CD4-positive, alpha-beta memory T cell (primary cell): Measurements from ENCODE around the gene TANGO6. TPM values are rescaled to one million over a fixed set of nuclear protein-coding genes. Genes with fewer than 3 reads are reported as not detected.
"Not testable (repeated sequence)": the region's sequence is repeated elsewhere in the genome, so short reads cannot be mapped to it uniquely, and the experiment has no call there.

Experiments
- CTCF ChIA-PET: fragments of 350-600 bp; sonication (Branson Sonifier 250); formaldehyde crosslinking; loops from one replicate; lab custom pipeline; 2021; ENCODE audit warnings: inconsistent platforms; ENCODE audit not compliant: partially characterized antibody; lab: Charles Lee
- POLR2A ChIA-PET: fragments of 350-600 bp; sonication (Branson Sonifier 250); formaldehyde crosslinking; loops from one replicate; lab custom pipeline; 2021; ENCODE audit not compliant: partially characterized antibody; lab: Charles Lee
- DNase-seq, 5 donors: peaks; one replicate each; pipeline versions ENCODE4 v3.0.0 to v3.0.0-alpha.2; 2020 to 2022; ENCODE audit warnings: mixed read lengths in 1 of 5
- H3K27ac ChIP-seq: one replicate; pipeline ENCODE4 v1.7.0; 2013; ENCODE audit warnings: low read depth, low read length
- H3K27me3 ChIP-seq: 2 replicates; pipeline ENCODE4 v1.7.0; 2013; ENCODE audit warnings: mild to moderate bottlenecking, low read length, moderate library complexity; ENCODE audit not compliant: insufficient read depth
- H3K36me3 ChIP-seq: 2 replicates; pipeline ENCODE4 v1.7.0; 2013; ENCODE audit warnings: mild to moderate bottlenecking, low read length, moderate library complexity; ENCODE audit not compliant: insufficient read depth
- H3K4me1 ChIP-seq: 2 replicates; pipeline ENCODE4 v1.7.0; 2013; ENCODE audit warnings: mild to moderate bottlenecking, low read length, moderate library complexity; ENCODE audit not compliant: insufficient read depth
- H3K4me3 ChIP-seq, 2 donors: one replicate each; pipeline ENCODE4 v1.7.0; 2013; ENCODE audit warnings: low read length in 2 of 2, mild to moderate bottlenecking in 1 of 2
- H3K9me3 ChIP-seq, 2 donors: one replicate each; pipeline ENCODE4 v1.7.0; 2013; ENCODE audit warnings: low read length in 2 of 2, control low read depth in 1 of 2; ENCODE audit not compliant: control insufficient read depth in 1 of 2
- H3K27ac Mint-ChIP-seq, 7 donors: one replicate each; pipeline ENCODE4 v1.8.0; 2020 to 2021; ENCODE audit warnings: mixed read lengths in 7 of 7, mild to moderate bottlenecking in 6 of 7, inconsistent platforms in 3 of 7, moderate library complexity in 3 of 7
- H3K27me3 Mint-ChIP-seq, 2 donors: one replicate each; pipeline ENCODE4 v1.8.0; 2020 to 2021; ENCODE audit warnings: mixed read lengths in 2 of 2
- H3K36me3 Mint-ChIP-seq, 2 donors: one replicate each; pipeline ENCODE4 v1.8.0; 2020 to 2021; ENCODE audit warnings: mixed read lengths in 2 of 2, inconsistent platforms in 1 of 2, mild to moderate bottlenecking in 1 of 2
- H3K4me1 Mint-ChIP-seq, 4 donors: one replicate each; pipeline ENCODE4 v1.8.0; 2020 to 2021; ENCODE audit warnings: mixed read lengths in 4 of 4, mild to moderate bottlenecking in 1 of 4
- H3K4me3 Mint-ChIP-seq, 8 donors: one replicate each; pipeline ENCODE4 v1.8.0; 2020 to 2021; ENCODE audit warnings: mixed read lengths in 8 of 8, mild to moderate bottlenecking in 7 of 8, moderate library complexity in 6 of 8, inconsistent platforms in 3 of 8
- H3K9me3 Mint-ChIP-seq, 8 donors: one replicate each; pipeline ENCODE4 v1.8.0; 2020 to 2021; ENCODE audit warnings: mixed read lengths in 8 of 8, mild to moderate bottlenecking in 5 of 8, inconsistent platforms in 3 of 8, moderate library complexity in 1 of 8
- intact Hi-C: fragments of 100-400 bp; cut with micrococcal nuclease; formaldehyde crosslinking; loops from one replicate; pipeline ENCODE4 v1.15.1; 2023
- polyA plus RNA-seq, 2 donors: library from polyadenylated mRNA; unstranded; fragments of 300-500 nt; fragmentation: Illumina TruSeq; gene quantifications; one replicate each; pipeline ENCODE4 v1.2.3, GENCODE V29; 2021
- total RNA-seq, 2 experiments: library from RNA; stranded (reverse); gene quantifications; one replicate each; pipeline ENCODE4 v1.2.3, GENCODE V29; 2021

The TANGO6 gene
- total and polyA plus RNA-seq, 4 experiments from 2014 or later, result 12.2 to 38.1 (median 26.0) TPM

GRCh38 chr16:69118468-69118867, 275.1 kb downstream of the TANGO6 start:
- Mint-ChIP-seq H3K4me1 (peaks cover 0 to 11% (median 3%) of the 10 kb centered on the region in 4 donors), H3K27me3 (no peaks in the 10 kb centered on the region), H3K27ac (peak overlapping the region in 1 of 7 donors; percentile 46), H3K4me3 (no peak overlapping the region), H3K36me3 (peaks cover 41 to 56% of the 10 kb centered on the region in 2 donors), H3K9me3 (no peaks in the 10 kb centered on the region)
- Histone ChIP-seq H3K27ac (no peak overlapping the region), H3K4me1 (no peaks in the 10 kb centered on the region), H3K36me3 (peaks cover 58% of the 10 kb centered on the region), H3K9me3 (no peaks in the 10 kb centered on the region), H3K27me3 (no peaks in the 10 kb centered on the region), H3K4me3 (no peak overlapping the region)
- intact Hi-C loops, result no loop called here
- POLR2A ChIA-PET, result interaction anchor here (1.5 kb wide), 1 partner anchor 14 kb away, joined by 3 read pairs; the partner anchor contains the start of gene UTP4
- CTCF ChIA-PET, result interaction anchor here (1.2 kb wide), 1 partner anchor 598 kb away, joined by 3 read pairs; no protein-coding TSS in a partner anchor
- DNase-seq, result no peak

DNA sequence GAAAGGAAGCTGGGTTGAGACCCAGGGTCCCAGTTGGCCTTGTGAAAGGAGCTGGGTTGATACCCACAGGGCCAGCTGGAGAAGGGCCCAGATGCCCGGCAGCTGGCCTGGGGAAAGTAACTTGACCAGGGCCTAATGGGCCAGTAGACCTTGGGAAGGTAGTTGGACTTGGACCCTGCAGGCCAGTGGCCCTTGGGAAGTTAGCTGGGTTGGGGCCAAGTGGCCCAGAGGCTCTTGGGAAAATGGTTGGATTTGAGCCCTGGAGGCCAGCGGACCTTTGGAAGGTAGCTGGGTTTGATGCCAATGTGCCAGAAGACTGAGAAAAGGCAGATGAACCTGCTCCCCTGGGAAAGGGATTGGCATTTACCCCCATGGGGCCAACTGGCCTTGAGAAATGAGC, 275.7 kb downstream of the TANGO6 start:
- peaks cover 36 to 53% of the 10 kb centered on the region in 2 donors for H3K36me3 Mint-ChIP-seq
- Histone ChIP-seq H3K9me3 (no peaks in the 10 kb centered on the region), H3K4me3 (no peak overlapping the region), H3K36me3 (peaks cover 56% of the 10 kb centered on the region), H3K27me3 (no peaks in the 10 kb centered on the region), H3K4me1 (no peaks in the 10 kb centered on the region), H3K27ac (no peak overlapping the region)
- H3K27ac Mint-ChIP-seq, result no peak overlapping the region
- H3K4me3 Mint-ChIP-seq, result no peak overlapping the region
- ChIA-PET CTCF (interaction anchor here (1.2 kb wide), 1 partner anchor 598 kb away, joined by 3 read pairs; no protein-coding TSS in a partner anchor), POLR2A (interaction anchor here (1.1 kb wide), 1 partner anchor 14 kb away, joined by 3 read pairs; the partner anchor contains the start of gene UTP4)
- peaks cover 2 to 13% (median 4%) of the 10 kb centered on the region in 4 donors for H3K4me1 Mint-ChIP-seq
- intact Hi-C loops, result no loop called here
- no peak for DNase-seq
- no peaks in the 10 kb centered on the region for H3K27me3 Mint-ChIP-seq
- no peaks in the 10 kb centered on the region for H3K9me3 Mint-ChIP-seq

- Mint-ChIP-seq H3K9me3 (no peaks in the 10 kb centered on the region), H3K27me3 (no peaks in the 10 kb centered on the region), H3K4me3 (no peak overlapping the region), H3K4me1 (peaks cover 5 to 15% (median 6%) of the 10 kb centered on the region in 4 donors), H3K36me3 (peaks cover 34 to 52% of the 10 kb centered on the region in 2 donors), H3K27ac (no peak overlapping the region)
- Histone ChIP-seq H3K27me3 (no peaks in the 10 kb centered on the region), H3K9me3 (no peaks in the 10 kb centered on the region), H3K4me1 (no peaks in the 10 kb centered on the region), H3K4me3 (no peak overlapping the region), H3K36me3 (peaks cover 51% of the 10 kb centered on the region), H3K27ac (no peak overlapping the region)
- no peak for DNase-seq
- ChIA-PET CTCF (no interaction called here), POLR2A (interaction anchor here (1.1 kb wide), 1 partner anchor 13 kb away, joined by 3 read pairs; the partner anchor contains the start of gene UTP4)
- intact Hi-C loops, result no loop called here
These were observed 276.2 kb downstream of the TANGO6 start for GRCh38 chr16:69119536-69119935.

- H3K27ac Mint-ChIP-seq, result no peak overlapping the region
- ChIA-PET CTCF (interaction anchor here (5.9 kb wide), 1 partner anchor 7 kb away, joined by 54 read pairs; no protein-coding TSS in a partner anchor), POLR2A (no interaction called here)
- Histone ChIP-seq H3K36me3 (peaks cover 44% of the 10 kb centered on the region), H3K27ac (no peak overlapping the region), H3K27me3 (no peaks in the 10 kb centered on the region), H3K9me3 (no peaks in the 10 kb centered on the region), H3K4me1 (no peaks in the 10 kb centered on the region), H3K4me3 (no peak overlapping the region)
- H3K27me3 Mint-ChIP-seq, result no peaks in the 10 kb centered on the region
- no peak overlapping the region for H3K4me3 Mint-ChIP-seq
- no peaks in the 10 kb centered on the region for H3K9me3 Mint-ChIP-seq
- H3K4me1 Mint-ChIP-seq, result peaks cover 5 to 17% (median 6%) of the 10 kb centered on the region in 4 donors
- intact Hi-C loops, result loop anchor here (5.0 kb wide), 1 partner anchor 273 kb away; no protein-coding TSS in a partner anchor
- no peak for DNase-seq
- H3K36me3 Mint-ChIP-seq, result peaks cover 28 to 45% of the 10 kb centered on the region in 2 donors
These were observed 276.8 kb downstream of the TANGO6 start for GRCh38 chr16:69120096-69120664.

GRCh38 chr16:69123910-69124309, 280.6 kb downstream of the TANGO6 start:
- Histone ChIP-seq H3K4me1 (no peaks in the 10 kb centered on the region), H3K4me3 (no peak overlapping the region), H3K27ac (no peak overlapping the region), H3K9me3 (no peaks in the 10 kb centered on the region), H3K36me3 (peaks cover 22% of the 10 kb centered on the region), H3K27me3 (no peaks in the 10 kb centered on the region)
- no peak overlapping the region for H3K4me3 Mint-ChIP-seq
- ChIA-PET POLR2A (interaction anchor here (0.7 to 2.6 kb wide), 3 partner anchors 9 to 596 kb away, joined by 3 to 12 read pairs (median 3); partner anchors contain the start of genes CHTF8 and UTP4), CTCF (interaction anchor here (0.7 to 5.9 kb wide), 27 partner anchors 10 to 1985 kb away, joined by 3 to 54 read pairs (median 5); partner anchors contain the start of genes CHTF8, HAS3 and UTP4)
- DNase-seq, result peak; percentile 64 to 75 (median 71)
- no peaks in the 10 kb centered on the region for H3K9me3 Mint-ChIP-seq
- H3K36me3 Mint-ChIP-seq, result peaks cover 15 to 38% of the 10 kb centered on the region in 2 donors
- peaks cover 14 to 38% (median 20%) of the 10 kb centered on the region in 4 donors for H3K4me1 Mint-ChIP-seq
- intact Hi-C loops, result loop anchor here (1.0 to 5.0 kb wide), 2 partner anchors 277 to 596 kb away; no protein-coding TSS in a partner anchor
- peak overlapping the region in 4 of 7 donors; percentile 12 to 87 (median 64) for H3K27ac Mint-ChIP-seq
- H3K27me3 Mint-ChIP-seq, result no peaks in the 10 kb centered on the region

DNA sequence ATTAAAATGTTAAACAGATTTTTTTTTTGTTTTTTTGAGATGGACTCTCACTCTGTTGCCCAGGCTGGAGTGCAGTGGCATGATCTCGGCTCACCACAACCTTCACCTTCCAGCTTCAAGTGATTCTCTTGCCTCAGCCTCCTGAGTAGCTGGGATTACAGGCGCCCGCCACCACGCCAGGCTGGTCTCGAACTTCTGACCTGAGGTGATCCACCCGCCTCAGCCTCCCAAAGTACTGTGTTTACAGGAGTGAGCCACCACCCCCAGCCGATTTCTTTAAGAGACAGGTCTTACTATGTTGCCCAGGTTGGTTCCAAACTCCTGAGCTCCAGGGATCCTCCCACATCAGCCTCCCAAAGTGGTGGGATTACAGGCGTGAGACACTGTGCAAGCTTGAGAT, 281.1 kb downstream of the TANGO6 start:
- not testable (repeated sequence) for H3K27ac ChIP-seq, H3K9me3 Mint-ChIP-seq, H3K4me1 ChIP-seq, H3K27me3 Mint-ChIP-seq, DNase-seq, H3K4me3 Mint-ChIP-seq, H3K9me3 ChIP-seq, H3K4me3 ChIP-seq, H3K27ac Mint-ChIP-seq, H3K27me3 ChIP-seq
- peaks cover 15 to 34% of the 10 kb centered on the region in 2 donors for H3K36me3 Mint-ChIP-seq
- peaks cover 17% of the 10 kb centered on the region for H3K36me3 ChIP-seq
- intact Hi-C loops, result loop anchor here (1.0 to 5.0 kb wide), 2 partner anchors 277 to 596 kb away; no protein-coding TSS in a partner anchor
- CTCF ChIA-PET, result interaction anchor here (0.7 to 5.9 kb wide), 19 partner anchors 9 to 603 kb away, joined by 3 to 54 read pairs (median 6); partner anchors contain the start of genes CHTF8 and UTP4
- H3K4me1 Mint-ChIP-seq, result peaks cover 15 to 39% (median 21%) of the 10 kb centered on the region in 4 donors
- POLR2A ChIA-PET, result interaction anchor here (0.7 to 2.6 kb wide), 3 partner anchors 8 to 597 kb away, joined by 3 to 12 read pairs (median 3); partner anchors contain the start of genes CHTF8 and UTP4

DNA sequence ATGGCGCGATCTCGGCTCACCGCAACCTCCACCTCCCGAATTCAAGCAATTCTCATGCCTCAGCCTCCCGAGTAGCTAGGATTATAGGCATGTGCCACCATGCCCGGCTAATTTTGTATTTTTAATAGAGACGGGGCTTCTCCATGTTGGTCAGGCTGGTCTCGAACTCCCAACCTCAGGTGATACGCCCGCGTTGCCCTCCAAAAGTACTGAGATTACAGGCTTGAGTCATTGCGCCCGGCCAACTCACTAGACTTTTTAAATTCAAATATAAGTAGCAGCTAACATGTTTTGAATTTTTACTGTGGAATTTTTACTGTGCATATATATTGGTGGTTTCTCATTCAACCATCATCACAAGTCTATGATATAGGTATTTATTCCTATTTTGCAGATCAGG, 281.6 kb downstream of the TANGO6 start:
- CTCF ChIA-PET, result interaction anchor here (0.9 to 5.9 kb wide), 9 partner anchors 9 to 603 kb away, joined by 3 to 54 read pairs (median 8); partner anchors contain the start of genes CHTF8 and UTP4
- peaks cover 18 to 45% (median 26%) of the 10 kb centered on the region in 4 donors for H3K4me1 Mint-ChIP-seq
- intact Hi-C loops, result loop anchor here (1.0 to 5.0 kb wide), 3 partner anchors 278 to 597 kb away; no protein-coding TSS in a partner anchor
- DNase-seq, H3K27ac ChIP-seq, H3K9me3 Mint-ChIP-seq, H3K4me3 ChIP-seq, H3K4me1 ChIP-seq, H3K27me3 Mint-ChIP-seq, H3K4me3 Mint-ChIP-seq, POLR2A ChIA-PET, H3K9me3 ChIP-seq, H3K27me3 ChIP-seq: not testable (repeated sequence)
- peaks cover 18 to 35% of the 10 kb centered on the region in 2 donors for H3K36me3 Mint-ChIP-seq
- H3K36me3 ChIP-seq, result peaks cover 12% of the 10 kb centered on the region
- H3K27ac Mint-ChIP-seq, result peak overlapping the region in 1 of 7 donors; percentile 24
